ENCODE results near the gene PTAFR.

GRCh38 chr1:28127617-28128257 is 48.8 kb downstream of the PTAFR start:
- TF ChIP-seq, protein P1, sequence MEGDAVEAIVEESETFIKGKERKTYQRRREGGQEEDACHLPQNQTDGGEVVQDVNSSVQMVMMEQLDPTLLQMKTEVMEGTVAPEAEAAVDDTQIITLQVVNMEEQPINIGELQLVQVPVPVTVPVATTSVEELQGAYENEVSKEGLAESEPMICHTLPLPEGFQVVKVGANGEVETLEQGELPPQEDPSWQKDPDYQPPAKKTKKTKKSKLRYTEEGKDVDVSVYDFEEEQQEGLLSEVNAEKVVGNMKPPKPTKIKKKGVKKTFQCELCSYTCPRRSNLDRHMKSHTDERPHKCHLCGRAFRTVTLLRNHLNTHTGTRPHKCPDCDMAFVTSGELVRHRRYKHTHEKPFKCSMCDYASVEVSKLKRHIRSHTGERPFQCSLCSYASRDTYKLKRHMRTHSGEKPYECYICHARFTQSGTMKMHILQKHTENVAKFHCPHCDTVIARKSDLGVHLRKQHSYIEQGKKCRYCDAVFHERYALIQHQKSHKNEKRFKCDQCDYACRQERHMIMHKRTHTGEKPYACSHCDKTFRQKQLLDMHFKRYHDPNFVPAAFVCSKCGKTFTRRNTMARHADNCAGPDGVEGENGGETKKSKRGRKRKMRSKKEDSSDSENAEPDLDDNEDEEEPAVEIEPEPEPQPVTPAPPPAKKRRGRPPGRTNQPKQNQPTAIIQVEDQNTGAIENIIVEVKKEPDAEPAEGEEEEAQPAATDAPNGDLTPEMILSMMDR (IDR thresholded peaks at IDR 0.05; ENCODE audit: low read depth, low read length), result no peak
- TF ChIP-seq POLR2A (IDR thresholded peaks at IDR 0.05; ENCODE audit: extremely low read depth, insufficient read length), result no peak
